Pons (tissue), 1 donor: ENCODE measurements around the gene CFAP45.

Experiments
- DNase-seq: peaks from one replicate; pipeline ENCODE4 v3.0.0-alpha.2; 2016; ENCODE audit warnings: low spot score

The CFAP45 gene

DNA sequence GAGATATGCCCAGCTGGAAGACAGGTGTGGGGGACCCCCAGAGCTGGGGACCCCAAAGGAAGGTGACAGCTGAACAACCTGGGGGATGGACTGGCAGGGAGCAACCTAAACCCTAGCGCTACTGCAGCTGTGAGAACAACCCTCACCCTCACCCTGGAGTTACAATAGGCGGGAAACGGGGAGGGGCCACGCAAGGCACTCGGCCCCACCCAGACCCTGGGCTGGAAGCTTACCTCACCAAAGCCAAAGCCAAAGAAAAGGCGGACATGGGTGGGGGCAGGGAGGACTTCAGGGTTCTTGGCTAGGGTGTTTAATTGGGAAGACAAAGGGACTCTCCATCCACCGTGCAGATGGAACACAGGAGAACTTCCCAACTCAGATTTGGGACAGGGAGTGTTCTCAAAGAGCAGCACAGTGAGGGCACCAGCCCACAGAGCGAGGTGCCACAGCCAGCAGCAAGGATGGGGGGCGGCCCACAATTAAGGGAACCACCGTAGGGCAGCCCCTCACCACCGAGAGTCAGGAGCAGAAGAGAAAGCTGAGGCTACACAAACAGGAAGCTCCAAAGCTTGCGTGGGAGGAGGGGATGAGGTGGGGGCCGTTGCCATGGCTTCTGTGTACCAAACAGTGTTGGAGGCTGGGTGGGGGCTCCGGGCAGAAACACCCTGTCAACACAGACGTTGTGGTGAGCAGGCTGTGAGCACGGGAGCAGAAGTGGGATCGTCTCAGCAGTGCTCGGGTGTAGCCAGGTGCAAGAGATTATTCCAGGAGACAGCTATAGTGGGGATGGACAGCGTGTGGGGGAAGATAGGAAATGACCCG lies 23.4 kb upstream of the CFAP45 start:
- DNase-seq: peak; percentile 22

DNA sequence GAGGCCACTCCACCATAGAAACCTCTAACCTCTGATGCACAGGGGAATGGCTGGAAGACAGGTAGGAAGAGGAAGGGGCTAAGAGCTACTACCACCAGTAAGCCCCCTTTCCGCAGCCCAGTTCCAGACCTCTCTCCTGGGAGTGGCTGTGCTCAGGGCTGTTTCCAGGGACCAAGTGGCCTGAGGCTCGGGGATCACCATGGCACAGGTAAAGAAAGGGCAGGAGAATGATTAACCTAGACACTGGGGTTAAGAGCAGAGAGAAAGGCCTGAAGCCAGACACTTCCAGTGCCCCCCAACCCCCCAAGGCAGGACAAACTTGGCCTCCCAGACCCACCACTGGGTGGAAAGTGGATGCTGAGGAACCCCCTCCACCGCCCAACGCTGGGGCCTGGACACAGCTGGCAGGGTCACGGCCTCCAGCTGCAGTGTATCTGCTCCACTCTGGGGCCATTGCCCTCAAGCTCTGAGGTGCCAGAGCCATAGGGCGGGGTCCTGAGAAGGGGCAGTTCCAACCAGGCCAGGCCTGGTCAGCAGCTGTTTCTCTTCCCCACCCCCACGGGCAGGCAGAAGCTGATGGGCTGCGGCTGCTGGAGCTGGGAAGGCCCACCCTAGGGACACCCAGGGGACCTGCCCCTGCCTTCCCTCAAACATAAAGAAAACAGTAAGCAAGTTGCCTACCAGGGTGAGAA lies 22.7 kb upstream of the CFAP45 start:
- no peak for DNase-seq

DNA sequence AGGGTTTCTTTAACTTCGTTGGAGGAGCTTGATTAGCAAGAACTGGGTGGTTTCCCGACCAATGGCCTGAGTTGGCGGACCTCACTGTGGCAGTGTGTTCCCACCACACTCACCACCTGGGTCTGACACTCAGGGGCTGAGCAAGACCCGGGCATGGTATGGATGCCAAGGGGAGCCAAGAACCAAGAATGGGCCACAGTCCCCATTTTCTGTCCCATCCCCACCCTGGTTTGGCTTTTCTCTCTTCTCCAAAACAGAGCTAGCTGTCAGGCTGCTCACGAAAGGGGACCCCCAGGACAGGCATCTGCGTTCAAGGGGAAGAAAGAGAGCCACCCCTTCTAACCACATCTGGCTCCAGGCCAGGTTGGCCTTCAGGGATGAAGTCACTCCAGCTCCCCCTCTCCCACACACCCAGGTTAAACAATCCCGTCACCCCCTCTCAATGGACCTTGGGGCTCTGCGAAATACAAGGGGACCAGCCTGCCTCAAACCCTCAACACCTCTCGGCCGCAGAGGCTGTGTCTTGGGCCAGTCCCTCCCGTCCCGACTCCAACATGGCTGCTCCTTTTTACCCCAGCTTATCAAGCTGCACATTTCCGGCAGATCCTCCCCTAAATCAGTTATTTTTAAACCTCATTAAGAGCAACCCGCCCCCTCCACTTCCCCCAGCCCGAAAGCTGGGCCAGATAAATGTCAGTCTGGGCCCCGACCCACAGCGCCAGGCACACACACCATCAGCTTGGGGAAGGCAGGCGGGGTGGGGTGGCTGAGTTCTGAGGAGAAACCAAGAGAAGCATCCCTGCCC lies 21.9 kb upstream of the CFAP45 start:
- DNase-seq: no peak

DNA sequence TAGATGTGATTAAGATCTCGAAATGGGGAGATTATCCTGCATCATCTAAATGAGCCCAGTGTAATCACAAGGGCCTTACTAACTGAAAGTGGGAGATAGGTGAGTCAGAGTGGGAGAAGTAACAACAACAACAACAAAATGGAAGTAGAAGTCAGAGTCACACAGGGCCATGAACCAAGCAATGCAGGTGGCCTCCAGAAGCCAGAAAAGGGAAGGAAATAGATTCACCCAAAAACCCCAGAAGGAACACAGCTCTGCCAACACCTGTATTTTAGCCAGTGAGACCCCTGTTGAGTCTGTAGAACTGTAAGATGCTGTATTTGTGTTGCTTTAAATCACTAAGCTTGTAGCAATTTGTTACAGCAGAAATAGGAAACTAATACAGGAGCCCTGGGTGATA lies 21.3 kb upstream of the CFAP45 start:
- DNase-seq: no peak

DNA sequence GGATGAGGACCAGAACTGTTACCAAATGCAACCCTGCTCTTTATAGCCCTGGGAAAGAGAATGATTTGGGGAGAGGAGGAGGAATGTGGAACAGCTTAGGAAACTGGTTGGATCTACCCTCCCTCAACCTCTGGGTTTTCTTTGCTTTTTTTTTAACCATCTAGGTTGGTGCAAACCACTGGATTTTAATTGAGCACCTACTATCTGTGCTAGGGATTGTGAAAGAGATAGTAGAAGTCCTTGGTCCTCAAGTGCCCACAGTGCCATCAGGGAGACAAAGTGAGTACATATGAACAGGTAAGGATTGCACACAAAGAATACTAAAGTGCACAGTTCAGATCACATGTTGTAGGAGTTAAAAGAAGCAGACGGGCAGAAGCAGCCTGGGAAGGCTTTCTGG lies 20.7 kb upstream of the CFAP45 start:
- DNase-seq: no peak

DNA sequence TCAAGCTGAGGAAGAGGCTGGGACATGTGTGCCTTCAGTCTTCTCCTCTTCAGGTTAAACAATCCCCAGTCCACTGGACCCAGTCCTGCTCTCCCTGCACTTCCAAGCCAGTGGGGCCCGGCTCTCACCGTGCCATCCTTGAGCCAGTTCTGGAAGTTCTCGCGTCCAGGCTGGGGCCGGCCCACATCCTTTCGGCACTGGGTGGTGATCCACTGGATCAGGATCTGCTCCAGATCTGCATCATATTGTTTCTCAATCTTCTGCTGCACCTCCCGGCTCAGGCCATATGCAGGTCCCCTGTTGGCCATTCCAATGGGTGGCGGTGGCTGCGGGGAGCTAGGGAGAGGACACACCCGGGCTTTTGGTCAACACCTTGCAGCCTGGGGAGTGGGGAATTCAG lies 20.2 kb upstream of the CFAP45 start:
- no peak for DNase-seq

DNA sequence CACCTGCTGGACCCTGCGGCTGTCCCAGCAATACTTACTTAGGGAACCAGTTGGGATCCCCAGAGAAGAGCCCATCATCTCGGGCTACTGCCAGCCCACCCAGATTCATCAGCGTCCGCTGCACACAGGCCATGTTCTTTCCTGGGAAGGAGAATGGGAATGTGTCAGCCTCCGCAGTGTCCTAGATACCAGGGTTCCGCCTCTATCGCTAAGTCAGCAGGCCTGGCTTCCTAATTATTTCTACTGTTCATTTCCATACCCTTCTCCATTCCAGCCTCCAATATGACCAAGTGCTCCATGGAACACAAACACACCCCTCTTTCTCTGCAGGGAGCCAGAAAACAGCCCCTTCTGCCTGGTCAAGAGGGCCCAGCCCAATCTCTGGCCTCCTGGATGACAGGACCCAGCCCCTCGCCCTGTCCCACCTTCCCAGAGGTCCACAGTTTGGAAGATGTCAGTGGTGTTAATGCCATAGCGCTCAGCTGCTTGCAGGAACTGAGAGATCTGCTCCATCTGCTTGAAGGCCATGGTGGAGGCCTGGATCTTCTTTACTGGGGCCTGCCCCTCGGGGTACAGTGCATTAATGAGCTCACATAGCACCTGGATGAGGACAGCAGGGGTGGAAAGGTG lies 19.4 kb upstream of the CFAP45 start:
- no peak for DNase-seq

DNA sequence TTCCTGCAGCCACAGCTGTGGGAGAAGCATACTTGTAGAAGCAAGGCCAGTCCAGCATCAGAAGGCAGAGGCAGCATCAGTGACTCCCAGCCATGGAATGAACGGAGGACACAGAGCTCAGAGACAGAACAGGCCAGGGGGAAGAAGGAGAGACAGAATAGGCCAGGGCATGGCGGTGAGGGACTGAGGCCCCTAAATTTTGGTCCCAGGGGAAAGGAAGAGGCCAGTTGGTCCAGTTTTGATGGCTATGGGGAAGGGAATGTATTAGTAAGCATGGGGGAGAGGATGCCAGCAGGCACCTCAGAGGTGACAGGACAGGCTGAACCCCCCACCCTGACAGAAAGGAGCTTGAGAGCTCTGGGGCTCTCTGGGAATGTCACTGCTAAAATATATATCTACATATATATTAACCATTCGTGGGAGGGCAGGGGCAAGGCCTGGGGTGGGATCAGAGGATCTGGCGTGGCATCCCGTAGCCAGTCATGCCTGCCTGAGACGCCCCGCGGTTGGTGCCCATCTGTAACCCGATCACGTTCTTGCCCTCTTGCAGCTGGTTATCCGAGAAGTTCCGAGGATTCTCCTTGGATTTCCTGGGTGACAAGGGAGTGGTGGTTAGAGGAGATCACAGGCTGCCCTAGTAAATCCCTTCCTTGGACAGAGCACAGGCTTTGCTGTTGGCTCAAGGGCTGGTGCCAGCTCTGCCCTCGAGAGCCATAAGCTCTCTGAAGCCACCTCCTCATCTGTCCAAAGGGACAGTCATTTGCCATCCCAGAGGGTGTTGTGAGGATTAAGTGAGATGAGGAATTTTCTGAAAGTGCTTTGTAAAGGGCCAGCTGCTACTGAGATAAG lies 18.6 kb upstream of the CFAP45 start:
- no peak for DNase-seq

DNA sequence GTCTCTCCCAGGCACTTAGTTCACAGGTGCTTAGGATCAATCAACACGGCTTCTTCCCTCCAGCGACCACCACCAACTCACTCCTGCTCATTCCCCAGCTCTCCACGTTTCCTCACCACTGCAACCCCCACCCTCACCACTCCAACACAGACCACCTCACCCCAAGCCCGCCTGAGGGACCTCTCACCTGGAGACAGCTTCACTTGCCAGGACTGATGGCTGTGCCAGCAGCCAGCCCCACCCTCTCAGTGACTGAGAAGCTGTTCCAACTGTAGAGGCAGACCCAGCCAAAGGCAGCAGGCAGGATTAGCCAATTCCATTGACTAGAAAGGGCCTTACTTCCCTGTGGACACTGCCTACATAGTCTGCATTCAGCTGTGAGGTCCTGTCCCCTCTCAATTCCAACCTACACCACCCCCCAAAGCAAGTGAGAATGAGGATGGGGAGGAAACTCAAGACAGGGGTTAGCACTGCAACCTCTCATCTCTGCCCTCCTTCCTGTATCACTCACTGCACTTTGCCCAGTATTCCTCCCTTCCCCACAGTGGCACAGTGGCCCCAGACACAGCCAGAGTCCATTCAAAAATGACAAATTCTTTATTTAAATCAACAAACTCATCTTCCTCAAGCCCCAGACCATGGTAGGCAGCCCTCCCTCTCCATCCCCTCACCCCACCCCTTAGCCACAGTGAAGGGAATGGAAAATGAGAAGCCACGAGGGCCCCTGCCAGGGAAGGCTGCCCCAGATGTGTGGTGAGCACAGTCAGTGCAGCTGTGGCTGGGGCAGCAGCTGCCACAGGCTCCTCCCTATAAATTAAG lies 17.8 kb upstream of the CFAP45 start:
- DNase-seq: no peak

DNA sequence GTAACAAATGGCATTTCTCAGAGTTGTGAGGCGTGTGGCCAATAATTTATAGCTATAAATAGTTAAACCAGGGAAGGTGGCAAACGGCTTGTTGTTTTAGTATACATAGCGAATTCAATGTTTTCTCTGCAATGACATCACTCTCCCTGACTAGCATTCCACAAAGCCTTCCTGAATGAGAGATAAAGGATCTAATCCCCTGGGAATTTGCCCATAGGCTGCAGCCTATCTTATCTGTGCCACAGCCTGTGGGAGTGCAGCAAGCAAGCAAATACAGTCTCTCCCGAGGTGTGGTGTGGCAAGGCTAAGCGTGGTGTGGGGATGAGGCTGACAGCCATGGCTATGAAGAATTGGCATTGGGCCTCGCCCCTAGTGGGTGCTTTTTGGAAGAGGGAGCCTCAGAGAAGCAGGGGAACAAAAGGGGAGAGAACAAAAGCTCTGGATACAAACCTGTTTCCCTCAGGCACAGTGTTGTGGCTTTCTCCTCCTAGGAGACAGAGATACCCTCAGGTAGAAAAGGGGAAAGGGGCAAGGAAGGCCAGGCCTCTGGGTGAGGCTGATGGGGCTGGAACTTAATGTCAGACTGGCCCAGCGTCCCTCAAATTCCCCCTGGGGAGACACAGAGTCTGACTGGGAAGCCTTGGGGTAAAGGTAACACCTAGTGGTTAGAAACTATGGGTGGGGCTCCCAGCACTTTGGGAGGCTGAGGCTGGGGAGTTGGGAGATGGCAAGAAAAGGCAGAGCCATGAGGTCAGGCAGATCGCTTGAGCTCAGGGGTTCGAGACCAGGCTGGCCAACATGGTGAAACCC lies 16.5 kb upstream of the CFAP45 start:
- no peak for DNase-seq

DNA sequence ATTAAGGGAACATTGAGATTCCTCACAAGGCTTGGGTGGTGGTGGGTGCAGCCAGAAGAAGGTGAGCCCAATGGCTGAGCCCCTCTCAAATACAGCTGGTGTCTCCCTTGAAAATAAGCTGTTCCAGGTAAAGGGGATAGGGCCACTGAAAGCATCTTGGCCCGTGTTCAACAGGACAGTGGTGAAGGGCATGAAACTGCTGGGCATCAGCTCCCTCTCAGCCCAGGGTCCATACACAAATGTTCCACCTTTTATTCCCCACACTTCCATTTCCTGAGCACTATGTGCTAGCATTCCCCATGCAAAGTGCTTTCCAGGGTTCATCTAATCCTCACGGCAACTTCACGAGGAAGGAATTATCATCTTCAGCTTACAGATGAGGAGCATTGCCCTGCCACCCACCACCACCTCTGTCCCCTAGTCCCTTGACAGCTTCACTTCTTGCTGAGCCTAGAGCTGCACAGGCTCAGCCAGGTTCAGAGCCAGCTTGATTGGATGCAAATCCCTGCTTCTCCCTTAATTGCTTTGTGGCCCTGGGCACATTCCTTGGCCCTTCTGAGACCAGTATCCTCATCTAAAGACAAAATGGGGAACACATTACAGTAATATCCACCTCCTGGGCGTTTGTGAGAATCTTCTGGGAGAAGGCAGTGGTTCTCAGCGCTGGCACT lies 15.7 kb upstream of the CFAP45 start:
- no peak for DNase-seq

DNA sequence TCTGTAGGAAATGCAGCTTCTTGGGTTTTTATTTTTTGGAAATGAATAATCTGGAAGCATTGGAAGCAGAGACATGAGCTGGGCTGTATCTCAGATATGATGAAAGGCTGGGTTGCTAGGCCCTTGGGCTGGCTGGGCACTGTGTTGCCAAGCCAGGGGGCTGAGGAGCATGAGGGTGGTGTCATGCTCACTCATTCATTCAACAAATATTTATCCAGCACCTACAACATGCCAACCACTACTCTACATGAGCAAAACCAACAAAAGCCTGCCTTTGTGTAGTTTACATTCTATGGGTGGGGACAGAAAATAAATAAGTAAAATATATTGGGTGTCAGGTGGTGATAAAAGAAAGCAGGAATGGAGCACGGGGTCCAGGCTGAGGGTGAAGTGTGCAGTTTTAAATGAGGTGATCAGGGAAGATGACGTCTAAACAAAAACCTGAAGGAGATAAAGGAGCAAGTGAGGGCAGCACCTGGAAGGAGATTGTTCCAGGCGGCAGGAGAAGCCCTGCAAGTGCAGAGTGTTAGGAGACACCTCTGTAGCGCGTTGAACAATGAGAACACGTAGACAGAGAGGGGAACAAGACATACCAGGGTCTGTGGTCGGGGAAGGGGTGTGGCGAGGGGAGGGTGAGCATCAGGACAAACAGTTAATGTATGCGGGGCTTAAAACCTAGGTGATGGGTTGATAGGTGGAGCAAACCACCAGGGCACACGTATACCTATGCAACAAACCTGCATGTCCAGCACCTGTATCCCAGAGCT lies 14.5 kb upstream of the CFAP45 start:
- DNase-seq: no peak

DNA sequence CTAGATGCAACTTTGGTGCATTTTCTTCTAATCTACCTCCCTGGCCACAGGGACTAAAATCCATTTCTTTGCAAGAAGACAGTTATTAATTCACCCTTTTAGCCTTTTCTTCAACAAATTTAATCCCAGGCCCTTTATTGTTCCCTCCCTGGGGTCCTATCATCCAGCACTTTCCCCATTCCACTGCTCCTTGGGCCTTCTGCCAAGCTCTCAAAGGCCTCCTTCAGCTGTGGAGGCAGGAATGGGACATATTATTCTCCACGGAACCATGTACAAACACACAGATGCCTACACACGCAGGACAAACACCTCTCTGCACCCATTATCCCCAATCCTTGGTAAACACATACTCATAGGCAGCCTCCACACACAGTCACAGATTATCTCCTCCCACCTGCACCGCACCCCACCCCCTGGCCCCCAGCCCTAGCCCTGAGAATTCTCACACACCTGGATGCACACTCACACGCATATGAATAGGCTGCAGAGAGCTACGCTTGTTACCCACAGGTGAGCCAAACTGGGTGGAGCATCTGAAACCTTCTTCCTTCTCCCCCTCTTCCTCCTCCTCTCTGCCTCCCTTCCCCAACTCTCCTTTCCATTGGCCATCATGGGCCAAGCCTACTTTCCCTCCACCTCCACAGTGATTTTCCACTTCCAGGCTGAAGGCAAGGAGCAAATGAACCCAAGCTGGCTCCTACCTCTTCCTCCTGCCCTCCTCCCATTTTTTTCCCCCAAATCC lies 13.7 kb upstream of the CFAP45 start:
- DNase-seq: no peak

DNA sequence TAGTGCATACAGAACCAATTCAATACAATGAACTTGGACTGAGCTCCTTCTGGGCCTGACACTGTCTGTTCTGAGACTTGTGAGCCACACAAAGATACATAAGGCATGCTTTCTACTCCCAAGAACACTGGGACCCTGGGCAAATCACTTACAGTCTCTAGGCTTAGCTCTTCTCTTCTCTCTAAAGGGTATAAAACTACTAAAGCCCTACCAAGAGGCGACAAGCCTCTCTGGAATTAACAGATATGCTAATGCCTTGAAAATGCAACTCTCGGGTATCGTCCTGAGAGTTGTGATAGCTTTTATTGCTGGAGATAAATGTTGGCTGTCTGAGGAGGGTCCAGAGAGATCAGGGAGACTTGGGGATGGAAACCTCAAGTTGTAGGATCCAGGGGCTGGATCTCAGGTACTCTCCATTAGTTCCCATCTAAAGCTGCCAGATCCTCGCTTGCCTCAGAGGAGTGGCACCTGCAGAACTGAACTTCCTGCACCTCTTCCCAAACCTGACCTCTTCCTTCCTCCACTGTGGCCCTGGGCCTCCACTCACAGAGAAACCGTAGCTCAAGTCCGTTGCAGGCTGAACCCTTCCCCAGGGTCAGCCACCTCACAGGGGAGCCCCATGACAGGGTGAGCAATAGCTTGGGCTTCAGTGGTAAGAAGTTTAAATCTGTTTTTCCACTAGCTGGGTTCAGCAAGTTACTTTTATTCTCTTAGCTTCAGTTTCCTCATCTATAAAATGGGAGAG lies 11.5 kb upstream of the CFAP45 start:
- no peak for DNase-seq

DNA sequence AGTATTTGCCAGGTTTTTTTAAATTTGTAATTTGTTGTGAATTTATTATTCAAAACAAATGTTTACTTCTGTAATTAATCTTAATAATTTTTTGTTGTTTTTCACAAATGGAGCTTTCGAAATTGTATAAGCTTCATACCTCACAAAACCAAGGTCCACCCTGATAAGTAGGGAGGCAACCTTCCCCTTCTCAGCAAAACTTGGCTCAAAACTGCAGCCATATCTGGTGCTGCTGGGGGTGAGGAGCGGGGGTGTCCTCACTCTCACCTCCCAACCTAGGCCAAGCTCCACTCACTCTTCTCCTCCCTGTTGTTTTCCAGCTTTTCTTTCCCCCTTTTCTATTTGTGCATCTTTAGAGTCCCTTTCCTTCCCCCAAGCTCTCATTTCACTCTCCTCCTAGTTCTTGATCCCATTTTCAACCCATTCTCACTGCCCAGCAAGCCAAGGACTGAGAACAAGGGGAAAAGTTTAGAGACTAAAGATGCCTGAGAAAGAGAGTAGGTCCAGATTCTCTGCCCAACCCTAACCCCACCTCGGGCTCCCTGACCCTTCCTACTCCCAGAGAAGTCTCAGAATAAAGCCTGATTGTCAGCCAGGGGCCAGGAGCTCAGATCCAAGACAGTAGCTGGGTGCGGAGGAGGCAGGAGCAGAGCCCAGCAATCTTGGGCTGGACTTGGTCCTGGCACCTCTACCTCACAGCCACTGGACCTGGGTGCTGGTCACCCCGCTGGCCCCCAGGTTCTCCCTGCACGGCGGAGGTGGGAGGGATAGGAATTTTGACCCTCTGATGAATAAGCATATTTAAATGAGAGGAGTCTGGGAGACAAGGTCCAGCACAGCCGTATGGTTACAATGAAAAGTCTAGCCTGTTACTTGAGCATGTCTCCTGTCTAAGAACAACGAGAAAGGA lies 8.3 kb upstream of the CFAP45 start:
- DNase-seq: no peak

DNA sequence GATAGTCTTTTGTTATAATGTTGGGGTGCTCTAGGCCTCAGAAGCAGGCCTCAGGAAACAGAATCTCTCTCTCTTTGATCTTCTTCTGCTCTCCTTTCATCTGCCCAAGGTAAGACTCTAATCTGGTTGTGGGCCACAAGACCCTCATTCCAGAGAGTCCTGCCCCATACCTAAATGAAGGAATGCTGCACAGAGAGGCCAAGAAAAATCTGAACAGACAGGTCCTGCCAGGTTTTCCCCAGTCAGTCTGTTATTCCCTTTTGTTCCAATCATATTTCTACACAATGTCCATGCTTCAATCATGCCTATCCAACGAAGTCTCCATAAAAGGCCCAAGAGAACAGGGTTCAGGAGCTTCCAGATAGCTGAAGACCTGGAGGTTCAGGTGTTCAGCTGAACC lies 7.0 kb upstream of the CFAP45 start:
- no peak for DNase-seq
